ENCODE data around the gene TREX2.

TREX2 gene

DNA sequence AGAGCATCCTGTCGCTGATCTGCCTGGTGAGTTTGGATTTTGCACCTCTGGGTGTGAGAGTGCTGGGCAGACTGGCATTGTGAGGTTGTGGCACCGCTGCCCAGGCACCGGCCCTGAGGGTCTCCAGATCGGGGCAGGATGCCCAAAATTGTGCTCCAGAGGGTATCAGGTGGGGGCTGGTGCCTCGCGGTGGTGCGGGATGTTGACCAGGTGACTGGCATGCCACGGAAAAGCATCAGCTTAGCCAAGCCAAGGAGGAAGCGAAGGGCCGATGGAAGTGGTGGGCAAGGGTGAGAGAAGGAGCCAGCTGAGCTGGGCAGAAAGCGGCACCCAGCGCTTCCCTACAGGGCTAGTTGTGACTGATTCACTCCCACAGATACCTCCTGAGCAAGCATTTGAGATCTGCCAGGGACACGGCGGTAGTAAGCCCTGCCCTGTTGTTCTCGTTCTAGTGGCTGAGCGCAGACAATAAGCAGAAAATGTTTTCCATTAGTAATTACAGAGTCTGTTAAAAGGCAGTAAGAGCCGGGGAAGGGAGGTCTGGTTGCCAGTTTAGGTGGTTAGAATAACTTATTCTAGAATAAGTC, 33.8 kb downstream of the TREX2 start:
- DNase-seq (ENCODE audit: extremely low spot score) = no peak
- CTCF ChIA-PET = no interaction called here
- POLR2A ChIA-PET = no interaction called here
- TF ChIP-seq, protein P1, sequence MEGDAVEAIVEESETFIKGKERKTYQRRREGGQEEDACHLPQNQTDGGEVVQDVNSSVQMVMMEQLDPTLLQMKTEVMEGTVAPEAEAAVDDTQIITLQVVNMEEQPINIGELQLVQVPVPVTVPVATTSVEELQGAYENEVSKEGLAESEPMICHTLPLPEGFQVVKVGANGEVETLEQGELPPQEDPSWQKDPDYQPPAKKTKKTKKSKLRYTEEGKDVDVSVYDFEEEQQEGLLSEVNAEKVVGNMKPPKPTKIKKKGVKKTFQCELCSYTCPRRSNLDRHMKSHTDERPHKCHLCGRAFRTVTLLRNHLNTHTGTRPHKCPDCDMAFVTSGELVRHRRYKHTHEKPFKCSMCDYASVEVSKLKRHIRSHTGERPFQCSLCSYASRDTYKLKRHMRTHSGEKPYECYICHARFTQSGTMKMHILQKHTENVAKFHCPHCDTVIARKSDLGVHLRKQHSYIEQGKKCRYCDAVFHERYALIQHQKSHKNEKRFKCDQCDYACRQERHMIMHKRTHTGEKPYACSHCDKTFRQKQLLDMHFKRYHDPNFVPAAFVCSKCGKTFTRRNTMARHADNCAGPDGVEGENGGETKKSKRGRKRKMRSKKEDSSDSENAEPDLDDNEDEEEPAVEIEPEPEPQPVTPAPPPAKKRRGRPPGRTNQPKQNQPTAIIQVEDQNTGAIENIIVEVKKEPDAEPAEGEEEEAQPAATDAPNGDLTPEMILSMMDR (IDR thresholded peaks at IDR 0.05; ENCODE audit: control extremely low read depth, extremely low read depth, low read depth, missing control alignments) = no peak

DNA sequence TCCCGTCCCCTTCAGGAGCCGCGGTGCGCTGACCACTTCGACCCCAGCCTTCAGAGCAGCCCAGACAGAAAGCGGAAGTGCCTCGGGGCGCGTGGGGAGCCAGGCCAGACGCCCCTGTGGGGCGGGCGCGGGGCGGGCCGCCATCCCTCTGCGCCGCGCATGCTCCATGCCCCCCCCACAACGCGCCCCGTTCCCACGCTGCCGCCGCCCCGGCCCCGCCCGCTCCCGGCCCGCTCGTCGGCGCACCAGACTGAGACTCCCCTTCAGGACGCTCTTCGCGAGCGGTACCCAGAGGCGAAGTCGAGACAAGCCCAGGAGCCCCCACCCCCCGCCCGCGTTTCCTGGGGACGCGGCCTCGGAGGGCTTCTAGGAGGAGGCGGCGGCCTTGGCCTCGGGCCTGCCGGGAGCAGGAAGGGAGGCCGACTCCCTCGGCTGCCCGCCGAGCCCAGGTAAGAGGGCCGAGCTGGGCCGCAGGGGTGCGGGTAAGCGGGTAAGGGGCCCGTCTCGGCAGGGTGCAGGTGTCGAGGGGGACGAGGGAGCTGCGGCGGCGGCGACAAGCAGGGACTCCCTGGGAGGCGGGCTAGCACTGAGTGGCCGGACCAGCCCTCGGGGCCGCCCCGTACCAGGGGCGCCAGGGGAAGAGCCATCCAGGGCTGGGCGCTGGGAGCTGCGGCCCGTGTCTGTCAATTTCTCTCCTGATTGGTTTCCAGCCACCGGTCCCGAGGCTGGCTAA, 34.4 kb downstream of the TREX2 start, which contains the start of gene ZFP92:
ZFP92 (plus strand) TSS at position 218 of the 733 bp plus-strand sequence. CDS start 6,851 bp downstream, outside the sequence.
- CTCF ChIA-PET = no interaction called here
- peak; percentile 80 for DNase-seq (ENCODE audit: extremely low spot score)
- TF ChIP-seq, protein P1 (IDR thresholded peaks at IDR 0.05; ENCODE audit: control extremely low read depth, extremely low read depth, low read depth, missing control alignments) = no peak
- POLR2A ChIA-PET = no interaction called here

DNA sequence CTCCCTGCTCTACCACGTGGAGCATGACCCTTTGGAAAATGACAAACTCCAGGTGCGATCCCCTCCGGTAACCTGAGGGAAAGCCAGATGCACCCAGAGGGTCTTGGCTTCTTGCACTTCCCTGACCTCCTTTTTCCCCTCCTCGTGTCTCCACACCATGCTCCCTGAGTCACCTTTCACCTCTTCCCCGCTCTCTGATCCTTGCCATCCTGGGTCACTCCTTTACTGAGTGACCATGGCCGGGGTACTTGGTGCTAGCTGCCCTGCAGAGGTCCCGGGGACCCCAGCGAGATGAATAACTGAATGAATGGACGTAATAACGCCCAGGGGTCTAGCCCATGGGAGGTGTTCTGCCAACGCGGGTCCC, 35.0 kb downstream of the TREX2 start:
- ChIA-PET CTCF (interaction anchor here (1.3 kb wide), 1 partner anchor 12 kb away, joined by 3 read pairs; no protein-coding TSS in a partner anchor), POLR2A (no interaction called here)
- DNase-seq (ENCODE audit: extremely low spot score) = no peak
- TF ChIP-seq, protein P1 (IDR thresholded peaks at IDR 0.05; ENCODE audit: control extremely low read depth, extremely low read depth, low read depth, missing control alignments) = no peak

DNA sequence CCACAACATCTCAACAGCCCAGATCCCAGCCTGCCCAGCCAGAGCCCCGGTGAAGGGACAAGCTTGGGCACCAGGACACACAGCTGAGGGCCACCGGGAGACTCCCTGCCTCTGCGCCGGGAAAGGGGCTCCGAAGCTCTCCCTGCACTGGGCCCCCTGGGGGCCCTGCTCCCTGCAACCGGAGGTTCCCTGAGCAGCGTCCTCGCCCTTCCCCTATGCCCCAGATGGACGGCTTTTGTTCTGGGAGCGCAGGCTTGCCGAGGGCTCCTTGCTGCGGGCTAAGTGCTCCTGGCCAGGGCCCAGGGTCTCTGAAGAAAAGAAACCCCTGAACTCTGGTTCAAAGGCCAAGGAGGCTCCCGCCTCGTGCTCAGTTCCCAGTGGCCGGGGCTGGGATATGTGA, 35.5 kb downstream of the TREX2 start:
- TF ChIP-seq, protein P1 (IDR thresholded peaks at IDR 0.05; ENCODE audit: control extremely low read depth, extremely low read depth, low read depth, missing control alignments) = no peak
- POLR2A ChIA-PET = no interaction called here
- DNase-seq (ENCODE audit: extremely low spot score) = no peak
- CTCF ChIA-PET = interaction anchor here (1.3 kb wide), 1 partner anchor 11 kb away, joined by 3 read pairs; no protein-coding TSS in a partner anchor

DNA sequence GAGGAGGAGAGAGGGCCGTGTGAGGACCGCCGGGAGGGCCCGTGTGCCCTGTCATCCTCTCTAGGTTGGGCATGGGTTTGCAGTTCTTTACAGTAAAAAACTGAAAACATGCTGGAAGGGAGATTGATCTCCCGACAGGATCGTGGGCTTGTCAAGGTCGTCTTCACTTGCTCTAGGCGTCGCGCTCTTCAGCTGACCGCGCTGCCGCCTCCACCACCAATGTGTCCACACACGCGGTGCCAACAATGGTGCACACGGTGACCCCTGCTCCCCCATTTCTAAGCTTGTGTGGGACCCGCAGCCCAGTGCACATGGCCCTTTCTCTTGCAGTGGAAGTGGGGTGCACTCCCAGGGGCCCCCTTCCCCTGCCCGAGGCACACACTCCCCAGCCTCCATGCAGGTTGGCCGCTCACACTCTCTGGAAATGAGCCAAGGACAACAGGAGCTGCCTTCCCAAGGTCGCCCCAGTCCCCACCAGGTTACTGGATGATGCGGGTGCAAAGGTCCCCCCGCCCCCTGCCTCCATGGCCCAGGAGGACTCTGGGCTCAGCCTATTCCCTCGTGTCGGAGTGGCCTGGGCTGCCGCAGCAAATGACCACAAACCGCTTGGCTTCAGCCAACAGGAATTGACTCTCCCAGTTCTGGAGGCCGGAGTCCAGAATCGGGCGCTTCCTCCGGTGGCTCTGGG, 36.3 kb downstream of the TREX2 start:
- CTCF ChIA-PET = interaction anchor here (1.3 kb wide), 1 partner anchor 10 kb away, joined by 3 read pairs; no protein-coding TSS in a partner anchor
- POLR2A ChIA-PET = no interaction called here
- no peak for DNase-seq (ENCODE audit: extremely low spot score)
- TF ChIP-seq, protein P1 (IDR thresholded peaks at IDR 0.05; ENCODE audit: control extremely low read depth, extremely low read depth, low read depth, missing control alignments) = no peak

DNA sequence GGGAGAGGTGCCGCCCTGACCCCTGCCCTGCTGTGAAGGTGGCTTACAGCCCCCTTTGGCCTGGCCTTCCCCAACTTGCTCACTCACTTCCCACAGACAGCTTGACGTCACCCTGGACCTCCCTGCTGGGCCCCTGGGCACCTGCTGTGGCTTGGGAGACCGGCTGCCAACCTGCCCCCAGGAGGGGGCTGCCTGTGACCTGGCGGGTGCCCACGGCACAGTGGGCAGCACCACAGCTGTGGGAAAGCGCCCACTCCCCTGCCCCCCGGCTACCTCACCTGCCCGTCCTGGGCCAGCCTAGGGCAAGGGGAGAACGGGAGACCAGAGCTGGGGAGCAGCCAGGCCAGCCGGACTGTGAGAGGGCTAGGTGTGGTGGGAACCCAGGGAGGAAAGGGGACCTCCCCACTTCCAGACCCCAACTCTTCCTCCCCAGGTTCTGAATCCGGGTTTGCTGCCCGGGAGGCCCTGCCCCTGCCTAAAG, 36.9 kb downstream of the TREX2 start:
- CTCF ChIA-PET = no interaction called here
- TF ChIP-seq, protein P1 (IDR thresholded peaks at IDR 0.05; ENCODE audit: control extremely low read depth, extremely low read depth, low read depth, missing control alignments) = no peak
- no peak for DNase-seq (ENCODE audit: extremely low spot score)
- POLR2A ChIA-PET = no interaction called here

Measured in GM10248 (cell line).